GM12891 (cell line): ENCODE data around the gene SCARF2.

ENCODE experiments used
- DNase-seq: peaks from one replicate; pipeline ENCODE4 v3.0.0; 2011; ENCODE audit warnings: low spot score; ENCODE audit not compliant: insufficient read length
- FAIRE-seq: peaks from 2 replicates; lab custom pipeline; 2011; peaks lifted over from hg19 to GRCh38; lab: Jason Lieb, UNC
- PAX5 ChIP-seq: IDR thresholded peaks from 2 replicates; pipeline ENCODE4 v1.6.1; 2011; ENCODE audit warnings: low read length, moderate library complexity, mild to moderate bottlenecking; ENCODE audit not compliant: insufficient read depth, severe bottlenecking
- POLR2A ChIP-seq: IDR thresholded peaks from 2 replicates; pipeline ENCODE4 v1.6.1; 2011; ENCODE audit warnings: low read depth, low read length, control low read depth
- POLR2AphosphoS5 ChIP-seq: IDR thresholded peaks from 2 replicates; pipeline ENCODE4 v1.6.1; 2011; ENCODE audit warnings: low read depth, low read length, control low read depth
- POU2F2 ChIP-seq: IDR thresholded peaks from 2 replicates; pipeline ENCODE4 v1.6.1; 2011; ENCODE audit warnings: low read depth, mild to moderate bottlenecking, control low read depth, low read length, moderate library complexity
- SPI1 ChIP-seq: IDR thresholded peaks from 2 replicates; pipeline ENCODE4 v1.6.1; 2011; ENCODE audit warnings: low read depth, low read length, control low read depth
- TAF1 ChIP-seq: IDR thresholded peaks from 2 replicates; pipeline ENCODE4 v1.6.1; 2011; ENCODE audit warnings: low read depth, low read length, control low read depth

SCARF2 gene

DNA sequence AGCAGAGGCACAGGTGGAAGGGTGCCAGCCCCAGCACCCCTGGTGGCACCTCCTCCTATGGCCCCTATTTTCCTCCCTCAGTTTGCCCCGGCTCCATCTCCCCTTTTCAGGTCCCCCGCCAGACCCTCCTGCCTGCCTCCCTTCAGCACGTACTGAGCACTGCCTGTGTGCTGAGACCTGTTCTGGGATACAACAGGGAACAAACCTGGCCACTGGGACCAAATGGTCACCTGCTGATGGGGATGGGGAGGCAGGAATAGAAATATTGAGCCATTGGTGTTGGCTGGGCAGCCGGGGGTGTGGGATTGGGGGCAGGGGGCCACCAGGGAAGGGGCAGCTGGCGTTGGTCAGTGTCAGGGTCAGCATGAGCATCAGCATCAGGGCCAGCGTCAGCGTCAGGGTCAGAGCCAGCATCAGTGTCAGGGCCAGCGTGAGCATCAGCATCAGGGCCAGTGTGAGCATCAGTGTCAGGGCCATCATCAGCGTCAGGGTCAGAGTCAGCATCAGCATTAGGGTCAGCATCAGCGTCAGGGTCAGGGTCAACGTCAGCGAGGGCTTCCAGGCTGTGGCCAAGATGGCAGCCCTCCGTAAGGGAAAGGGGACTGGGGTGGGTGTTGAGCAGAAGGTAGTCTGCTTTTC lies 36.1 kb downstream of the SCARF2 start:
- FAIRE-seq (peak; percentile 43), DNase-seq (no peak)
- TF ChIP-seq SPI1 (no peak), TAF1 (no peak), POLR2AphosphoS5 (no peak), POLR2A (no peak), PAX5 (no peak), POU2F2 (no peak)

GRCh38 chr22:20400606-20401375 lies 36.8 kb downstream of the SCARF2 start:
- DNase-seq (no peak), FAIRE-seq (no peak)
- TF ChIP-seq POLR2A (no peak), PAX5 (no peak), SPI1 (no peak), POLR2AphosphoS5 (no peak), TAF1 (no peak), POU2F2 (no peak)

GRCh38 chr22:20399866-20400605 lies 37.6 kb downstream of the SCARF2 start:
- TF ChIP-seq TAF1 (no peak), POU2F2 (no peak), POLR2A (no peak), SPI1 (no peak), POLR2AphosphoS5 (no peak), PAX5 (no peak)
- no peak for FAIRE-seq
- DNase-seq: no peak

- FAIRE-seq (no peak), DNase-seq (no peak)
- TF ChIP-seq POLR2AphosphoS5 (no peak), PAX5 (no peak), POLR2A (no peak), TAF1 (no peak), POU2F2 (no peak), SPI1 (no peak)
Observed at GRCh38 chr22:20398420-20398819, 39.2 kb downstream of the SCARF2 start.

DNA sequence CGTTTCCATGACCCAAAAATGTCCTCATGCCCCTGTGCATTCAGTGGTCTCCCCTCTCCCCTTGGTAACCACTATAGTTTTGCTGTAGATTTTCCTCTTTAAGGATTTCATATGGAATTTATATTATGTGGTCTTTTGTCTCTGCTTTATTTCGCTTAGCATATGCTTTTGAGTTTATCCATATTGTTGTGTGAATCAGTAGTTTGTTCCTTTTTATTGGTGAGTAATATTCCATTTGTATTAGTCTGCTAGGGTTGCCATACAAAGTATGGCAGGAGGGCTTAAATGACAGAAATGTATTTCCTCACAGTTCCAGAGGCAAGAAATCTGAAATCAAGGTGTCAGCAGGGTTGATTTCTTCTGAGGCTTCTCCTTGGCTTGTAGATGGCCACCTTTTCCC lies 40.1 kb downstream of the SCARF2 start:
- FAIRE-seq (no peak), DNase-seq (no peak)
- TF ChIP-seq POLR2A (no peak), POLR2AphosphoS5 (no peak), PAX5 (no peak), POU2F2 (no peak), SPI1 (no peak), TAF1 (no peak)

DNA sequence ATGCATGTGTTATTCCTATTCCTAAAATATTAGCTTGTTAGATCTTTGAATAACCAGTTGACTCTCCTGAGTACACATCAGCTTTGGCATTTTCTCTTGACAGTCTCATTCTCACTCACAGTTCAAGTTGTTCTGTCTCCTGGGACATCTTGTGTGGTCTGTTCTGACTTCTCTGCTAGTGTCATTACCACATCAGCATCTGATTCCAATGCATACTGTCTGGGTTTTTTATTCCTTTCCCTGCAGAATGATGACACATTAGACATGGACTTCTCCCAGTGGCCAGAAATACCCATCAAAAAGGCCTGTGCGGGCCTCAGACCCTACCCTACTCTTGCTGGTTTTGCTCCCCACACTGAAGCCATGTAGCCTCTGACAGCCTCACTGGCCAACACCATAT lies 41.0 kb downstream of the SCARF2 start:
- DNase-seq: no peak
- FAIRE-seq: peak; percentile 78
- TF ChIP-seq SPI1 (no peak), POLR2A (no peak), TAF1 (no peak), POU2F2 (no peak), PAX5 (no peak)

DNA sequence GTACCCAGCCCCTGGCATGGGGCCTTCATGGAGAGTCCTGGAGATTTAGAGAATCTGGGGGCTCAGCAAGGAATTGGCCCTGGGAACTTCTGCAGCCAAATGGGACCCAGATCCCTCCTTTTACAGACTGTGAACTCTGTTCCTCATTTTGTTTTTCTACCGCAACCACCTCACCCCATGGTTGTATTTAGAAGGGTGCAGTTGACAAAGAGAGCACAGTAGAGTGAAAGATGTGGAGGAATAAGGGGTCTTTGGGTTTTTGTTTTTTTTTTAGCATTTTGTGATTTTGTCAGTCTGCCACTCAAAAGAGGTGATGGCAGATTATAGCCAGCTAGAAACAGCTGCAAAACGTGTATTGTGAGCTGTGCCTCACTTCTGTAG lies 41.7 kb downstream of the SCARF2 start:
- FAIRE-seq: no peak
- TF ChIP-seq POLR2A (no peak), POU2F2 (no peak), SPI1 (no peak), PAX5 (no peak), POLR2AphosphoS5 (no peak), TAF1 (no peak)
- no peak for DNase-seq

GRCh38 chr22:20395181-20395906 lies 42.3 kb downstream of the SCARF2 start:
- DNase-seq: no peak
- TF ChIP-seq SPI1 (no peak), POU2F2 (no peak), POLR2AphosphoS5 (no peak), PAX5 (no peak), POLR2A (no peak), TAF1 (no peak)
- FAIRE-seq: no peak
